Measurements from ENCODE around the gene EXO1. TPM values are rescaled to one million over a fixed set of nuclear protein-coding genes. Genes with fewer than 3 reads are reported as not detected.

EXO1 gene
- total RNA-seq, 6 donors from 2014 or later: 0.59 to 4.3 (median 1.8) TPM; not detected in 1

DNA sequence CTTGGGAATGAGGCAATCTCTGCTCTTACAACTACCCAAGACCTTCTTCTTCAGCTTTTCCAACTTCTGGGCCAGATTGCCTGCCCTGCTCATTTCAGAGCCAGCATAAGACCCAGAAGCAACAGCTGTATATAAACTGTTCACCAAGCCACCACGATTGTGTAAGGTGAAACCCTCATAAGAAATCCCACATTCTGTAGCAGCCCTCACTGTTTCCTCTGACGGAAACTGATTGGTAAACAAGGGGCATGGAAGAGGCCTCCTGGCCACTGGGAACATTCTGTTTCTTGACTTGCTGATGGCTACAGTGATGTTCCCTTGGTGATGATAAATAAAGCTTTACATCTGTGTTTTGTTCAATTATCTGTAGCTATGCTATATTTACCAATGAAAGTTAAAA, 39.7 kb upstream of the EXO1 start:
- Histone ChIP-seq H3K27me3 (no peaks in the 10 kb centered on the region), H3K4me1 (no peaks in the 10 kb centered on the region), H3K27ac (no peak overlapping the region), H3K4me3 (no peak overlapping the region), H3K9me3 (no peaks in the 10 kb centered on the region), H3K36me3 (no peaks in the 10 kb centered on the region)
- ATAC-seq (ENCODE audit: low FRiP score in 2 of 2) (no peak), DNase-seq (no peak)
- WGBS, 2 donors: 35 to 53% methylated on average over 2 of the region's 2 CpGs
- TF ChIP-seq POLR2AphosphoS5 (IDR thresholded peaks at IDR 0.05) (no peak), EP300 (IDR thresholded peaks at IDR 0.05) (no peak), POLR2A (IDR thresholded peaks at IDR 0.05) (no peak)
- TF ChIP-seq, protein P1, sequence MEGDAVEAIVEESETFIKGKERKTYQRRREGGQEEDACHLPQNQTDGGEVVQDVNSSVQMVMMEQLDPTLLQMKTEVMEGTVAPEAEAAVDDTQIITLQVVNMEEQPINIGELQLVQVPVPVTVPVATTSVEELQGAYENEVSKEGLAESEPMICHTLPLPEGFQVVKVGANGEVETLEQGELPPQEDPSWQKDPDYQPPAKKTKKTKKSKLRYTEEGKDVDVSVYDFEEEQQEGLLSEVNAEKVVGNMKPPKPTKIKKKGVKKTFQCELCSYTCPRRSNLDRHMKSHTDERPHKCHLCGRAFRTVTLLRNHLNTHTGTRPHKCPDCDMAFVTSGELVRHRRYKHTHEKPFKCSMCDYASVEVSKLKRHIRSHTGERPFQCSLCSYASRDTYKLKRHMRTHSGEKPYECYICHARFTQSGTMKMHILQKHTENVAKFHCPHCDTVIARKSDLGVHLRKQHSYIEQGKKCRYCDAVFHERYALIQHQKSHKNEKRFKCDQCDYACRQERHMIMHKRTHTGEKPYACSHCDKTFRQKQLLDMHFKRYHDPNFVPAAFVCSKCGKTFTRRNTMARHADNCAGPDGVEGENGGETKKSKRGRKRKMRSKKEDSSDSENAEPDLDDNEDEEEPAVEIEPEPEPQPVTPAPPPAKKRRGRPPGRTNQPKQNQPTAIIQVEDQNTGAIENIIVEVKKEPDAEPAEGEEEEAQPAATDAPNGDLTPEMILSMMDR (IDR thresholded peaks at IDR 0.05): no peak

DNA sequence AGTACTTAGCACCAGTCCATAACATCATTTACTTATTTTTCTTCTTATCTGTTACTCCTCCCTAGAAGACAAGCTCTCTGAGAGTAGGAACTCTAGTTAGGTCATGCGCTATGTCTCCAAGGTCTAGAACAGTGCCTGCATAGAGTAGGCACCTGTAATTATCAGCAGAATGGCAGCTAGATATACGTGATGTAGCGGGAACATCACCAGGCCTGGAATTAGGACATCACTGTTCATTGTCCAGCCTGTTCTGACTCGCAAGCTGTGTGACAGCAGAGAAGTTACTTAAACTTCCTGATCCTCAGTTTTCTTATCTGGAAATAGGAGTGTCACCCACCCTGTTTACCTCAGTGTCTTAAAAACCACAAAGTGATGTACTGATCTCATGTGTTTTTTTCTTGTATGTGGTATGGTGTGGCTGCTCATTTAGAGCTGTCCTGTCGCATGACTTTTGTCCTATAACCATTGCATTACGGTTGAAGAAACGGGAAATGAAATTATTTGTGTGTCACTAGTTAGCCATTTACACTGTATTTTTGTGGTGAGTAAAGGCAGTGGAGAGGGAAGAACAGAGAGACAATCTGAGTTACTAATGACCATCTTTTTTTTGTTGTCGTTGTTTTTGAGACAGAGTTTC, 37.1 kb upstream of the EXO1 start:
- 69 to 78% methylated on average over 8 of the region's 8 CpGs for WGBS, 2 donors
- H3K4me1 ChIP-seq: no peaks in the 10 kb centered on the region
- DNase-seq: no peak
- TF ChIP-seq, protein P1 (IDR thresholded peaks at IDR 0.05): no peak
- TF ChIP-seq POLR2AphosphoS5 (IDR thresholded peaks at IDR 0.05) (no peak), POLR2A (IDR thresholded peaks at IDR 0.05) (no peak), EP300 (IDR thresholded peaks at IDR 0.05) (no peak)
- no peaks in the 10 kb centered on the region for H3K27me3 ChIP-seq
- peak; percentile 15 to 52 for ATAC-seq (ENCODE audit: low FRiP score in 2 of 2)
- H3K36me3 ChIP-seq: no peaks in the 10 kb centered on the region
- no peak overlapping the region for H3K4me3 ChIP-seq
- H3K9me3 ChIP-seq: no peaks in the 10 kb centered on the region
- H3K27ac ChIP-seq: no peak overlapping the region

DNA sequence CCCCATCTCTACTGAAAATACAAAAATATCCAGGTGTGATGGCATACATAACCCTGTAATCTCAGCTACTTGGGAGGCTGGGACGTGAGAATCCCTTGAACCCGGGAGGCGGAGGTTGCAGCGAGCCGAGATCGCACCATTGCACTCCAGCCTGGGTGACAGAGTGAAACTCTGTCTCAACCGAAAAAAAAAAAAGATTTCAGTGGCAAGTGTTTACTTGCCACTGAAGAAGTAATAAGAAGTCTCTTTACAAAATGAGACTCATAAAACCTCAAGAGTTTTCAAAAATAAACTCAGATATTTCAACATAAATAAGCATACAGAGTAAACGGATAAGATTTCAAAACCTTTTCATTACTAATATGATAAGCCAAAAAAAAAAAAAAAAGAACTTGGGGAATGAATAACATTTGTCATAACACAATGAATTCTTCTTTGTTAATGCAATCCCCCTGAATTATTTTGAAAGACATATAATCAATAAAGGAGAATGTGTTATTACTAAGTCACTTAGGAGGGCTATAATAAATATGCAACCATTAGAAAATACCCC, 34.2 kb upstream of the EXO1 start:
- no peak for ATAC-seq (ENCODE audit: low FRiP score in 2 of 2)
- no peak overlapping the region for H3K27ac ChIP-seq
- 65 to 75% methylated on average over 8 of the region's 8 CpGs for WGBS, 2 donors

DNA sequence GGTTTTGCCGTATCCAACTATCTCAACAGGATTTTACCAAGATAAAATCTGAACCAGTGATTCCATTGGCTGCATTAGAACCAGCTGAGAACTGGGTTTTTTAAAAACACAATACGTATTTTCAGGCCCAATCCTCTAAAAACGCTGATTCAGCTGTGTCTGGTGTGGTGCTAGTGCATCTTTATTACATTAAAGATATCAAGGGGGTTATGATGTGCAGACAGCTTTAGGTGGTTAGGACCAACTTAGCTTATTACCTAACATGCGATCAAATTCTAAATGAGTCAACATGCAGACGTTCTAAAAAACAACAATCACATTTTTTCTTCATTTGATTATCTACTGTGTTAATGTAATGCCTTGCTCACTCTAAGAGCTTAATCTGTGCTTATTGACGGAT, 32.0 kb upstream of the EXO1 start:
- ATAC-seq (ENCODE audit: low FRiP score in 2 of 2): no peak
- Histone ChIP-seq H3K4me3 (no peak overlapping the region), H3K4me1 (no peaks in the 10 kb centered on the region), H3K9me3 (no peaks in the 10 kb centered on the region), H3K27ac (no peak overlapping the region), H3K27me3 (no peaks in the 10 kb centered on the region), H3K36me3 (no peaks in the 10 kb centered on the region)
- DNase-seq: no peak
- WGBS, 2 donors: 88 to 89% methylated on average over 6 of the region's 6 CpGs
- no peak for TF ChIP-seq EP300 (IDR thresholded peaks at IDR 0.05)
- TF ChIP-seq POLR2AphosphoS5 (IDR thresholded peaks at IDR 0.05): no peak
- no peak for TF ChIP-seq POLR2A (IDR thresholded peaks at IDR 0.05)
- TF ChIP-seq, protein P1 (IDR thresholded peaks at IDR 0.05): no peak

More for the DNA sequence above, 34.2 kb upstream of the EXO1 start:
- DNase-seq: no peak
- no peak for TF ChIP-seq POLR2AphosphoS5 (IDR thresholded peaks at IDR 0.05)
- TF ChIP-seq EP300 (IDR thresholded peaks at IDR 0.05): no peak
- TF ChIP-seq POLR2A (IDR thresholded peaks at IDR 0.05): no peak
- TF ChIP-seq, protein P1 (IDR thresholded peaks at IDR 0.05): no peak
- no peaks in the 10 kb centered on the region for H3K27me3 ChIP-seq
- no peak overlapping the region for H3K4me3 ChIP-seq
- no peaks in the 10 kb centered on the region for H3K9me3 ChIP-seq
- H3K4me1 ChIP-seq: no peaks in the 10 kb centered on the region
- H3K36me3 ChIP-seq: no peaks in the 10 kb centered on the region

DNA sequence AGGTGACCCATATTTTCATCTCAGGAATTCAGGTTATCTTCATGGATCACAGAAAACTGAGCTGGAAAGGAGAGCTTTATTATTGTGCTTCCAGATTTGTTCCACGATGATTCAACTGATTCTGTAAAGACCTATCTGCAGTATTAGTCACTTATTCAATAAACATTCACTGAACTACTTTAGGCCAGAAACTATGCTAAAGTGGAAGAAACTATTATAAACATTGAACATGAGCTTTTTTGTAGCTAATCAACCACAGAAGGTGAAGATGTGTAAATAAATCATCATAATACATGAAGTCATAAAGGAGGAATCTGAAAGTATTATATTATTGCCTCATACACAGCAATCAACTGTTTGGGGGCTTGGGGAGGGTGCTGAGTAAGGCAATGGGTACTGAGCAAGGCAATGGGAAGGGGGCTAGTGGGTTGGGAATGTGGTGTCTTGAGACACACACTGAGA, 30.6 kb upstream of the EXO1 start:
- 70 to 83% methylated on average over 1 of the region's 1 CpG for WGBS, 2 donors
- TF ChIP-seq POLR2AphosphoS5 (IDR thresholded peaks at IDR 0.05) (no peak), EP300 (IDR thresholded peaks at IDR 0.05) (no peak)
- no peak for ATAC-seq (ENCODE audit: low FRiP score in 2 of 2)
- Histone ChIP-seq H3K27ac (no peak overlapping the region), H3K9me3 (no peaks in the 10 kb centered on the region), H3K4me1 (no peaks in the 10 kb centered on the region), H3K36me3 (no peaks in the 10 kb centered on the region), H3K4me3 (no peak overlapping the region), H3K27me3 (no peaks in the 10 kb centered on the region)
- no peak for DNase-seq

Data from upper lobe of left lung (tissue), 6 donors.